Neural cell (in vitro differentiated cells): ENCODE results near the gene FGF10. TPM values are rescaled to one million over a fixed set of nuclear protein-coding genes. Genes with fewer than 3 reads are reported as not detected.

Experiments
- H2AFZ ChIP-seq: fragments of 200-600, 300-800 bp; sonication (generic), shearing (Covaris generic); 2 replicates; pipeline ENCODE4 v1.6.0; 2014; ENCODE audit warnings: low read depth, mild to moderate bottlenecking, antibody characterized with exemption, low read length, moderate library complexity
- H3F3A ChIP-seq: fragments of 200-600 bp; shearing (Covaris generic); 2 replicates; pipeline ENCODE4 v1.6.1; 2016; ENCODE audit warnings: mild to moderate bottlenecking, moderate library complexity, mixed read lengths, antibody characterized with exemption, low read length; ENCODE audit not compliant: insufficient read depth, poor library complexity, severe bottlenecking
- H3K27ac ChIP-seq: fragments of 200-600, 300-800 bp; sonication (generic), shearing (Covaris generic); 2 replicates; pipeline ENCODE4 v1.5.1; 2014; ENCODE audit warnings: mild to moderate bottlenecking, low read length, moderate library complexity
- H3K27me3 ChIP-seq: fragments of 300-800, 200-600 bp; sonication (generic), shearing (Covaris generic); 2 replicates; pipeline ENCODE4 v1.6.0; 2014; ENCODE audit warnings: mild to moderate bottlenecking, low read depth, low read length, moderate library complexity; ENCODE audit not compliant: insufficient read depth
- H3K36me3 ChIP-seq: fragments of 300-800, 200-600 bp; sonication (generic), shearing (Covaris generic); 2 replicates; pipeline ENCODE4 v1.5.1; 2014; ENCODE audit warnings: mild to moderate bottlenecking, antibody characterized with exemption, low read length, moderate library complexity; ENCODE audit not compliant: insufficient read depth
- H3K4me2 ChIP-seq: fragments of 300-800, 200-600 bp; sonication (generic), shearing (Covaris generic); 2 replicates; pipeline ENCODE4 v1.6.0; 2014; ENCODE audit warnings: mild to moderate bottlenecking, low read length
- H3K4me3 ChIP-seq: fragments of 300-800, 200-600 bp; sonication (generic), shearing (Covaris generic); 2 replicates; pipeline ENCODE4 v1.5.1; 2014; ENCODE audit warnings: mild to moderate bottlenecking, low read length, moderate library complexity
- H3K79me2 ChIP-seq: fragments of 200-600 bp; shearing (Covaris generic); replicated peaks from 2 replicates; pipeline ENCODE4 v1.6.0; 2014; ENCODE audit warnings: mild to moderate bottlenecking, low read length, moderate library complexity; ENCODE audit not compliant: insufficient read depth
- H3K9ac ChIP-seq: fragments of 300-800, 200-600 bp; sonication (generic), shearing (Covaris generic); 2 replicates; pipeline ENCODE4 v1.6.1; 2016; ENCODE audit warnings: mild to moderate bottlenecking, low read length, mixed read lengths
- H3K9me2 ChIP-seq: fragments of 200-600 bp; shearing (Covaris generic); 2 replicates; pipeline ENCODE4 v1.6.1; 2016; ENCODE audit warnings: mild to moderate bottlenecking, low read length, mixed read lengths; ENCODE audit not compliant: insufficient read depth
- H3K9me3 ChIP-seq: fragments of 200-600, 300-800 bp; sonication (generic), shearing (Covaris generic); 2 replicates; pipeline ENCODE4 v1.6.1; 2016; ENCODE audit warnings: mild to moderate bottlenecking, mixed run types, low read length, moderate library complexity, mixed read lengths
- H4K20me1 ChIP-seq: fragments of 200-600 bp; shearing (Covaris generic); 2 replicates; pipeline ENCODE4 v1.6.1; 2016; ENCODE audit warnings: mild to moderate bottlenecking, mixed run types; ENCODE audit not compliant: insufficient read depth
- CTCF ChIP-seq: fragments of 450-650 bp; IDR thresholded peaks from 2 replicates; pipeline ENCODE4 v1.5.1; 2014; ENCODE audit warnings: antibody characterized with exemption, mild to moderate bottlenecking, moderate library complexity; ENCODE audit not compliant: poor library complexity, severe bottlenecking
- EP300 ChIP-seq: fragments of 450-650 bp; conservative IDR thresholded peaks from 2 replicates; pipeline ENCODE4 v1.6.1; 2014; ENCODE audit warnings: antibody characterized with exemption, mild to moderate bottlenecking, moderate library complexity; ENCODE audit not compliant: poor library complexity, severe bottlenecking
- EZH2 ChIP-seq: fragments of 200-600, 300-800 bp; shearing (Covaris generic), sonication (generic); IDR thresholded peaks from 2 replicates; pipeline ENCODE4 v1.6.1; 2014; ENCODE audit warnings: antibody characterized with exemption, low read length, borderline replicate concordance, mild to moderate bottlenecking; ENCODE audit not compliant: insufficient read depth, poor library complexity, severe bottlenecking
- MXI1 ChIP-seq: fragments of 450-650 bp; conservative IDR thresholded peaks from 2 replicates; pipeline ENCODE4 v1.6.1; 2014; ENCODE audit warnings: antibody characterized with exemption, mild to moderate bottlenecking; ENCODE audit not compliant: poor library complexity, severe bottlenecking
- POLR2AphosphoS5 ChIP-seq: IDR thresholded peaks from 2 replicates; pipeline ENCODE4 v1.6.1; 2012
- RAD21 ChIP-seq: fragments of 450-650 bp; conservative IDR thresholded peaks from 2 replicates; pipeline ENCODE4 v1.6.1; 2014; ENCODE audit warnings: antibody characterized with exemption, mild to moderate bottlenecking, moderate library complexity
- REST ChIP-seq: IDR thresholded peaks from 2 replicates; pipeline ENCODE4 v1.6.1; 2012; ENCODE audit warnings: borderline replicate concordance
- SMC3 ChIP-seq: fragments of 450-650 bp; conservative IDR thresholded peaks from 2 replicates; pipeline ENCODE4 v1.6.1; 2014; ENCODE audit warnings: antibody characterized with exemption, mild to moderate bottlenecking, moderate library complexity; ENCODE audit not compliant: poor library complexity
- TAF1 ChIP-seq: IDR thresholded peaks from 2 replicates; pipeline ENCODE4 v1.6.1; 2012; ENCODE audit warnings: low read depth
- polyA plus RNA-seq: library from polyadenylated mRNA; depleted of rRNA; stranded (reverse); fragments of >200 nt; gene quantifications from 2 replicates; pipeline ENCODE4 v1.2.3, GENCODE V29; 2014

The FGF10 gene
- polyA plus RNA-seq, 1 donor from 2014 or later: not detected

- H3K27ac ChIP-seq: no peak overlapping the region
- no peaks in the 10 kb centered on the region for H3K9me3 ChIP-seq
- TF ChIP-seq EP300 (no peak), MXI1 (no peak), CTCF (no peak), TAF1 (no peak), EZH2 (no peak), POLR2AphosphoS5 (no peak), REST (no peak), SMC3 (no peak), RAD21 (no peak)
- H3K79me2 ChIP-seq: no peaks in the 10 kb centered on the region
- no peaks in the 10 kb centered on the region for H3K36me3 ChIP-seq
- H3K4me3 ChIP-seq: no peak overlapping the region
- H3K4me2 ChIP-seq: no peak overlapping the region
- H4K20me1 ChIP-seq: no peaks in the 10 kb centered on the region
- H3K9me2 ChIP-seq: no peaks in the 10 kb centered on the region
- no peaks in the 10 kb centered on the region for H3F3A ChIP-seq
- no peak overlapping the region for H3K9ac ChIP-seq
- no peak overlapping the region for H2AFZ ChIP-seq
- no peaks in the 10 kb centered on the region for H3K27me3 ChIP-seq
These were observed 76.8 kb downstream of the FGF10 start for GRCh38 chr5:44312374-44312773.

- Histone ChIP-seq H3K79me2 (no peaks in the 10 kb centered on the region), H4K20me1 (no peaks in the 10 kb centered on the region), H3K9me2 (no peaks in the 10 kb centered on the region), H3K27ac (no peak overlapping the region), H2AFZ (no peak overlapping the region), H3K9ac (no peak overlapping the region), H3K4me2 (no peak overlapping the region), H3F3A (no peaks in the 10 kb centered on the region), H3K27me3 (no peaks in the 10 kb centered on the region), H3K4me3 (no peak overlapping the region), H3K9me3 (no peaks in the 10 kb centered on the region), H3K36me3 (no peaks in the 10 kb centered on the region)
- TF ChIP-seq SMC3: no peak
- TF ChIP-seq EP300: no peak
- TF ChIP-seq EZH2: no peak
- no peak for TF ChIP-seq POLR2AphosphoS5
- no peak for TF ChIP-seq CTCF
- no peak for TF ChIP-seq REST
- no peak for TF ChIP-seq MXI1
- TF ChIP-seq RAD21: no peak
- no peak for TF ChIP-seq TAF1
These were observed 88.7 kb downstream of the FGF10 start for GRCh38 chr5:44300551-44300950.
